HepG2 (cell line): Measurements from ENCODE around the gene HOXD9.

Experiments used
- ATF3 ChIP-seq: sonication (generic); formaldehyde crosslinking; IDR thresholded peaks from 2 replicates; pipeline ENCODE4 v1.4.0; 2020; ENCODE audit warnings: missing genetic modification reagents
- CBX2 ChIP-seq, 2 experiments: fragments of 200-600 bp in 1 of 2; sonication (generic); formaldehyde crosslinking in 1 of 2; IDR thresholded peaks; 2 replicates each; pipeline versions ENCODE4 v1.7.0 to v1.8.1; 2018 to 2022; ENCODE audit warnings: low read depth in 2 of 2, low read length in 1 of 2, mild to moderate bottlenecking in 1 of 2, missing genetic modification reagents in 1 of 2
- CTCF ChIP-seq: sonication (generic); formaldehyde crosslinking; IDR thresholded peaks from 2 replicates; pipeline ENCODE4 v1.5.0; 2020; ENCODE audit warnings: mild to moderate bottlenecking, missing genetic modification reagents, moderate library complexity
- MAFF ChIP-seq: IDR thresholded peaks from 2 replicates; pipeline ENCODE4 v1.6.1; 2011; ENCODE audit warnings: low read depth, low read length, improper control_type of control experiment
- ZSCAN12 ChIP-seq: sonication (generic); formaldehyde crosslinking; IDR thresholded peaks from 2 replicates; pipeline ENCODE4 v1.9.0; 2021; ENCODE audit warnings: mild to moderate bottlenecking, missing genetic modification reagents

- no peak for TF ChIP-seq CBX2 (IDR thresholded peaks at IDR 0.05; ENCODE audit: low read depth, low read length)
- no peak for TF ChIP-seq CBX2 (CRISPR knock-in tag; IDR thresholded peaks at IDR 0.05; ENCODE audit: low read depth)
- TF ChIP-seq ZSCAN12, result no peak
- no peak for TF ChIP-seq CTCF (CRISPR knock-in tag)
- TF ChIP-seq MAFF, result no peak
- no peak for TF ChIP-seq ATF3
These were observed 38.7 kb downstream of the HOXD9 start for GRCh38 chr2:176160986-176161824.
